Measurements from ENCODE around the gene PROZ. TPM values are rescaled to one million over a fixed set of nuclear protein-coding genes. Genes with fewer than 3 reads are reported as not detected.

PROZ gene
- total and polyA plus RNA-seq, 4 donors: not detected

DNA sequence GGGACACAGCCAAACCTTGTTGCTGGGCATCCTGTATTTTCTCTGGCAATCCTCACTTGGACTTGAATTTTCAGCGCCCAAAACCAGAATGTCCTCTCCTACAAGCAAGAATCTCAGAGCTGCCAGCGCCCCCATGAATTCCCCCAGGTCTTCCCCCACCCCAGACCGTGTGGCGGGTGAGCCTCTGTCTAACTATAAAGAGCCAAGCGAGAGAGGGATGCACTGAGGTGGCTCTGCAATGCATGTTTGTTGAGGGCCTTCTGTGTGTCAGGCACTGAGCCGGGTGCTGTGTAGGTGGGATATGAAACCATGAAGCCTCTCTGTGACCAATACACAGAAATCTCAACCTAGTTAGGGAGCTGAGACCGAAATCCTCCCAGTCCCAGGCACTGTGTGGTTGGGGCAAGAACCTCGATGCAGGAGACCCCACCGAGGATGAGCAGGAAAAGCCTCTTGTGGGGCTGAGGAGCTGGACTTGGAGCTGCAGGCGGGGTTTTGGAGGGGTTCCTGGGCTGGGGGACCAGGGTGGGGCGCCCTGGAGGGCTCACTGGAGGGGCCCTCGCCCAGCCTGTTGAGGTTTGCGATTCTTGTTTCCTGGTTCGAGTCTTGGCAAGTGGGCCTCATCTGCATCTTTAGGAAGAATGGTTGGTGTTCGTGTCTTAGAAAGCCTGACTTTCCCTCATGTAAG is 12.4 kb upstream of the PROZ start:
- Histone ChIP-seq H3K27ac (ENCODE audit: low read depth in 1 of 2, low read length in 1 of 2) (no peak overlapping the region), H3K9me3 (ENCODE audit: control insufficient read depth in 4 of 4, insufficient read depth in 3 of 4, low read length in 3 of 4) (no peaks in the 10 kb centered on the region), H3K27me3 (ENCODE audit: control insufficient read depth in 3 of 3, insufficient read depth in 3 of 3, low read length in 2 of 3) (no peaks in the 10 kb centered on the region), H3K4me1 (ENCODE audit: control insufficient read depth in 5 of 5, insufficient read depth in 5 of 5, low read length in 5 of 5) (no peaks in the 10 kb centered on the region), H3K9ac (ENCODE audit: insufficient read depth in 1 of 2, low read length in 2 of 2) (no peak overlapping the region), H3K36me3 (ENCODE audit: control insufficient read depth in 4 of 4, insufficient read depth in 4 of 4, low read length in 4 of 4) (no peaks in the 10 kb centered on the region), H3K4me3 (no peak overlapping the region)
- no peak for DNase-seq
- TF ChIP-seq, protein P1, sequence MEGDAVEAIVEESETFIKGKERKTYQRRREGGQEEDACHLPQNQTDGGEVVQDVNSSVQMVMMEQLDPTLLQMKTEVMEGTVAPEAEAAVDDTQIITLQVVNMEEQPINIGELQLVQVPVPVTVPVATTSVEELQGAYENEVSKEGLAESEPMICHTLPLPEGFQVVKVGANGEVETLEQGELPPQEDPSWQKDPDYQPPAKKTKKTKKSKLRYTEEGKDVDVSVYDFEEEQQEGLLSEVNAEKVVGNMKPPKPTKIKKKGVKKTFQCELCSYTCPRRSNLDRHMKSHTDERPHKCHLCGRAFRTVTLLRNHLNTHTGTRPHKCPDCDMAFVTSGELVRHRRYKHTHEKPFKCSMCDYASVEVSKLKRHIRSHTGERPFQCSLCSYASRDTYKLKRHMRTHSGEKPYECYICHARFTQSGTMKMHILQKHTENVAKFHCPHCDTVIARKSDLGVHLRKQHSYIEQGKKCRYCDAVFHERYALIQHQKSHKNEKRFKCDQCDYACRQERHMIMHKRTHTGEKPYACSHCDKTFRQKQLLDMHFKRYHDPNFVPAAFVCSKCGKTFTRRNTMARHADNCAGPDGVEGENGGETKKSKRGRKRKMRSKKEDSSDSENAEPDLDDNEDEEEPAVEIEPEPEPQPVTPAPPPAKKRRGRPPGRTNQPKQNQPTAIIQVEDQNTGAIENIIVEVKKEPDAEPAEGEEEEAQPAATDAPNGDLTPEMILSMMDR (IDR thresholded peaks at IDR 0.05; ENCODE audit: control extremely low read depth, extremely low read depth): no peak
- no peak for ATAC-seq (ENCODE audit: insufficient read depth, low FRiP score)
- 89 to 93% methylated on average over 15 of the region's 15 CpGs for WGBS, 2 donors

DNA sequence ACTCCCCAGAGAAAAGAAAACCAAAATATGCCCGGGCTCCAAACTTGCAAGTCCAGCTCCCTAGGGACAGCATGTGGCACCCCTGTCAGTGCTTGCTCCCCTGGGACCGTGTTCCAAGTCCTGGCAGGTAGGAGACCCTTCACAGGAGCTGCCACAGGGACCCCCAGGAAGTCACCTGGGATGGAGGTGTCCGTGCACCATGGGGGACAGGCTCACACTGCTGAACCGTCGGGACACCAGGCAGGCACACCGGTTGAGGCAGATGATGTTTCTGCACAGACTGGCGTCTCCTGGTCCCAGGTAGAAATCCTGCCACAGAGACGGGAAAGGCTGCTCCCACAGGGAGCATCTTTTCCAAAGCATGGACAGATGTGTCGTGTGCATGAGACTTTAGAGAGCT is 11.7 kb upstream of the PROZ start:
- no peak for ATAC-seq (ENCODE audit: insufficient read depth, low FRiP score)
- H3K9me3 ChIP-seq (ENCODE audit: control insufficient read depth in 4 of 4, insufficient read depth in 3 of 4, low read length in 3 of 4): no peaks in the 10 kb centered on the region
- H3K4me3 ChIP-seq: no peak overlapping the region

DNA sequence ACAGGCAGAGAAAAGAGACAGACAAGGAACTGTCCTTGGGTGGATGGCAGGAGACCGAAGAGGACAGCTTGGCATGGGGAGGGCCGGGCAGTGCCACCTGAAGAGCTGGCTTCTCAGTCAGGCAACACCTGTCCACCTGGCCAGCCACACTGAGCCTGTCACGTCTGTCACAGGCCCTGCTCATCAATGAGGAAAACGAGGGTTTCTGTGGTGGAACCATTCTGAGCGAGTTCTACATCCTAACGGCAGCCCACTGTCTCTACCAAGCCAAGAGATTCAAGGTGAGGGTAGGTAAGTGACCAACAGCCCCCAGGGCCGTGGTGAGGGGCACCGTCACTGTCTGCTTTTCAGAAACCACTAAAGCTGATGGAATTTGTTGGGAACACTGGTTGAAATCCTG is 11.2 kb upstream of the PROZ start:
- DNase-seq (no peak), ATAC-seq (ENCODE audit: insufficient read depth, low FRiP score) (no peak)
- TF ChIP-seq, protein P1 (IDR thresholded peaks at IDR 0.05; ENCODE audit: control extremely low read depth, extremely low read depth): no peak
- H3K9ac ChIP-seq (ENCODE audit: insufficient read depth in 1 of 2, low read length in 2 of 2): no peak overlapping the region
- H3K36me3 ChIP-seq (ENCODE audit: control insufficient read depth in 4 of 4, insufficient read depth in 4 of 4, low read length in 4 of 4): no peaks in the 10 kb centered on the region
- H3K27me3 ChIP-seq (ENCODE audit: control insufficient read depth in 3 of 3, insufficient read depth in 3 of 3, low read length in 2 of 3): peaks cover 0 to 6% (median 0%) of the 10 kb centered on the region in 3 donors
- H3K9me3 ChIP-seq (ENCODE audit: control insufficient read depth in 4 of 4, insufficient read depth in 3 of 4, low read length in 3 of 4): no peaks in the 10 kb centered on the region
- 85% methylated on average over 8 of the region's 8 CpGs for WGBS, 2 donors
- no peak overlapping the region for H3K27ac ChIP-seq (ENCODE audit: low read depth in 1 of 2, low read length in 1 of 2)
- peaks cover 0 to 6% (median 0%) of the 10 kb centered on the region in 5 donors for H3K4me1 ChIP-seq (ENCODE audit: control insufficient read depth in 5 of 5, insufficient read depth in 5 of 5, low read length in 5 of 5)
- H3K4me3 ChIP-seq: no peak overlapping the region

More for the DNA sequence above, 11.7 kb upstream of the PROZ start:
- WGBS, 2 donors: 87 to 89% methylated on average over 9 of the region's 9 CpGs
- no peak overlapping the region for H3K9ac ChIP-seq (ENCODE audit: insufficient read depth in 1 of 2, low read length in 2 of 2)
- no peak overlapping the region for H3K27ac ChIP-seq (ENCODE audit: low read depth in 1 of 2, low read length in 1 of 2)
- no peaks in the 10 kb centered on the region for H3K36me3 ChIP-seq (ENCODE audit: control insufficient read depth in 4 of 4, insufficient read depth in 4 of 4, low read length in 4 of 4)
- TF ChIP-seq, protein P1 (IDR thresholded peaks at IDR 0.05; ENCODE audit: control extremely low read depth, extremely low read depth): no peak
- no peak for DNase-seq
- peaks cover 0 to 1% (median 0%) of the 10 kb centered on the region in 5 donors for H3K4me1 ChIP-seq (ENCODE audit: control insufficient read depth in 5 of 5, insufficient read depth in 5 of 5, low read length in 5 of 5)
- H3K27me3 ChIP-seq (ENCODE audit: control insufficient read depth in 3 of 3, insufficient read depth in 3 of 3, low read length in 2 of 3): peaks cover 0 to 3% (median 0%) of the 10 kb centered on the region in 3 donors

Data from lung (tissue), 12 donors.